DND-41 (cell line): ENCODE measurements around the gene TTC16.

ENCODE experiments used
- ATAC-seq: fragments of 200-7000 bp; cut with Tn5 transposase; 3 replicates; pipeline ENCODE4 v1.9.1; 2021; ENCODE audit warnings: low read depth; ENCODE audit not compliant: insufficient read depth
- DNase-seq: peaks from one replicate; pipeline ENCODE4 v3.0.0-alpha.2; 2020
- H2AFZ ChIP-seq: 2 replicates; pipeline ENCODE4 v1.6.0; 2012; ENCODE audit warnings: low read depth, low read length
- H3K27ac ChIP-seq: 2 replicates; pipeline ENCODE4 v1.5.1; 2012; ENCODE audit warnings: low read length, inconsistent platforms
- H3K27me3 ChIP-seq: fragments of 200-600 bp; sonication (generic); 2 replicates; pipeline ENCODE4 v1.6.0; 2012; ENCODE audit warnings: low read length, mild to moderate bottlenecking, inconsistent platforms; ENCODE audit not compliant: insufficient read depth, poor library complexity
- H3K36me3 ChIP-seq: 2 replicates; pipeline ENCODE4 v1.5.1; 2012; ENCODE audit warnings: low read length, inconsistent platforms; ENCODE audit not compliant: insufficient read depth
- H3K4me1 ChIP-seq: 2 replicates; pipeline ENCODE4 v1.5.1; 2012; ENCODE audit warnings: mild to moderate bottlenecking, low read length; ENCODE audit not compliant: insufficient read depth
- H3K4me2 ChIP-seq: 2 replicates; pipeline ENCODE4 v1.6.0; 2012; ENCODE audit warnings: mild to moderate bottlenecking, moderate library complexity, low read length, inconsistent platforms; ENCODE audit not compliant: insufficient read depth
- H3K4me3 ChIP-seq, 2 experiments: fragments of 200-600 bp in 1 of 2; shearing (Covaris generic) in 1 of 2; 2 replicates each; pipeline ENCODE4 v1.5.1; 2012 to 2016; ENCODE audit warnings: inconsistent platforms in 2 of 2, low read length in 2 of 2, mild to moderate bottlenecking in 2 of 2, low read depth in 1 of 2, moderate library complexity in 1 of 2
- H3K79me2 ChIP-seq: 2 replicates; pipeline ENCODE4 v1.6.0; 2012; ENCODE audit warnings: low read length, inconsistent platforms; ENCODE audit not compliant: insufficient read depth
- H3K9ac ChIP-seq: 2 replicates; pipeline ENCODE4 v1.6.0; 2012; ENCODE audit warnings: low read depth, mild to moderate bottlenecking, inconsistent platforms, low read length, moderate library complexity
- H3K9me3 ChIP-seq: 2 replicates; pipeline ENCODE4 v1.5.1; 2012; ENCODE audit warnings: low read length, moderate library complexity, mild to moderate bottlenecking, inconsistent platforms; ENCODE audit not compliant: insufficient read depth, severe bottlenecking
- H4K20me1 ChIP-seq: 2 replicates; pipeline ENCODE4 v1.6.0; 2012; ENCODE audit warnings: low read length; ENCODE audit not compliant: insufficient read depth
- EZH2 ChIP-seq: IDR thresholded peaks from 3 replicates; pipeline ENCODE4 v1.6.1; 2012; ENCODE audit warnings: borderline replicate concordance, low read depth, mild to moderate bottlenecking, moderate library complexity, low read length, inconsistent platforms; ENCODE audit not compliant: severe bottlenecking
- TF ChIP-seq, protein P1 (sequence below): IDR thresholded peaks from 2 replicates; pipeline ENCODE4 v1.5.1; 2012; ENCODE audit warnings: borderline replicate concordance, low read length, moderate library complexity, mild to moderate bottlenecking; ENCODE audit not compliant: poor library complexity, severe bottlenecking; ENCODE audit errors: extremely low read depth

The TTC16 gene

DNA sequence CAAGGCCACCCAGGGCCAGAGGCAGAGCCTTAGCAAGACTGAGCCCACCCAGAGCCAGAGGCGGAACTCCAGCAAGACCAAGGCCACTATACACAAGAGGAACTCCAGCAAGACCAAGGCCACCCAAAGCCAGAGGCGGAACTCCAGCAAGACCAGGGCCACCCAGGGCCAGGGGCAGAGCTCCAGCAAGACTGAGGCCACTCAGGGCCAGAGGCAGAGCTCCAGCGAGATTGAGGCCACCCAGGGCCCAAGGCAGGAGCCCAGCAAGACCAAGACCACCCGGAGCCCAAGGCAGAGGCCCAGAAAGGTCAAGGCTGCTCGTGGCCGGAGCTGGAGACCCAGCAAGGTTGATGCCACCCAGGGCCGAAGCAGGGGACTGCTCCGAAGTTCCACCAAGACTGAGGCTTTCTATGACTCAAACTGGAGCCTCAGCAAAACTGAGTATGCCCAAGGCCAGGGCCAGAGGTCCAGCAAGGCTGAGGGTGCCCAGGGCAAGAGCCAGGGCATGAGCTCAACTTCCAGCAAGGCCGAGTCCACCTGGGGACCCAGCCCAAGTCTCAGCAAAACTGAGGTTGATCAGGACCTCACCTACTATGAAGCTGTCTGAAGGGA lies 15.0 kb downstream of the TTC16 start:
- no peaks in the 10 kb centered on the region for H3K27me3 ChIP-seq
- H3K9ac ChIP-seq, result no peak overlapping the region

DNA sequence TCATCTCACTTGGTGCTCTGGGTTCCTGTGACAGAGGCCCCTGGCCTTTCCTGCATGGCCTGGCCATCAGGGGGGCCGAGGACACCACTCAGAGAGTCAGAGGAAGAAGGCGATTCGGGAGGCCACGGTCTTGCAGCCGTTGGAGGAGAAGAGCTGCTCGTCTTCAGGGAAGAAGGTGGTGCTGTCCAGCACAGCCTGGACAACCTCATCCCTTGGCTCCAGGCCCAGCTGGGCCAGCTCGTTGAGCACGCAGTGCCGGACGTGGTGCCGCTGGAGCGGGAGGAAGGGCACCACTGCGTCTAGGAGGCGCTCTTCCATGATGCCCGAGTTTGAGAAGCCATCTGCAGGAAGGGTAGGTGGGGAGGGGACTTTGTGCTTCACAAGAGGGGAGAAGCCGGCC lies 16.1 kb downstream of the TTC16 start:
- 0 out of 2 replicates have a peak, but pooled peaks cover 4% of the 10 kb centered on the region for H4K20me1 ChIP-seq
- no peak overlapping the region for H3K27ac ChIP-seq
- H3K9me3 ChIP-seq, result no peaks in the 10 kb centered on the region
- no peak overlapping the region for H2AFZ ChIP-seq
- 0 out of 2 replicates have a peak, but pooled peaks cover 2% of the 10 kb centered on the region for H3K79me2 ChIP-seq
- H3K9ac ChIP-seq, result no peak overlapping the region
- H3K4me2 ChIP-seq, result no peak overlapping the region
- H3K4me3 ChIP-seq, result no peak overlapping the region
- peaks cover 12% of the 10 kb centered on the region; the same call in 1 of the 2 replicates for H3K36me3 ChIP-seq
- no peak for ATAC-seq
- H3K27me3 ChIP-seq, result no peaks in the 10 kb centered on the region
- no peak for TF ChIP-seq EZH2
- TF ChIP-seq, protein P1, sequence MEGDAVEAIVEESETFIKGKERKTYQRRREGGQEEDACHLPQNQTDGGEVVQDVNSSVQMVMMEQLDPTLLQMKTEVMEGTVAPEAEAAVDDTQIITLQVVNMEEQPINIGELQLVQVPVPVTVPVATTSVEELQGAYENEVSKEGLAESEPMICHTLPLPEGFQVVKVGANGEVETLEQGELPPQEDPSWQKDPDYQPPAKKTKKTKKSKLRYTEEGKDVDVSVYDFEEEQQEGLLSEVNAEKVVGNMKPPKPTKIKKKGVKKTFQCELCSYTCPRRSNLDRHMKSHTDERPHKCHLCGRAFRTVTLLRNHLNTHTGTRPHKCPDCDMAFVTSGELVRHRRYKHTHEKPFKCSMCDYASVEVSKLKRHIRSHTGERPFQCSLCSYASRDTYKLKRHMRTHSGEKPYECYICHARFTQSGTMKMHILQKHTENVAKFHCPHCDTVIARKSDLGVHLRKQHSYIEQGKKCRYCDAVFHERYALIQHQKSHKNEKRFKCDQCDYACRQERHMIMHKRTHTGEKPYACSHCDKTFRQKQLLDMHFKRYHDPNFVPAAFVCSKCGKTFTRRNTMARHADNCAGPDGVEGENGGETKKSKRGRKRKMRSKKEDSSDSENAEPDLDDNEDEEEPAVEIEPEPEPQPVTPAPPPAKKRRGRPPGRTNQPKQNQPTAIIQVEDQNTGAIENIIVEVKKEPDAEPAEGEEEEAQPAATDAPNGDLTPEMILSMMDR, result no peak
- peaks cover 21% of the 10 kb centered on the region for H3K4me1 ChIP-seq
- DNase-seq, result no peak

More for the DNA sequence above, 15.0 kb downstream of the TTC16 start:
- Histone ChIP-seq H3K4me2 (no peak overlapping the region), H3K4me1 (peaks cover 19% of the 10 kb centered on the region), H3K36me3 (peaks cover 12% of the 10 kb centered on the region; the same call in 1 of the 2 replicates), H3K4me3 (no peak overlapping the region), H2AFZ (no peak overlapping the region), H3K9me3 (no peaks in the 10 kb centered on the region), H3K27ac (no peak overlapping the region), H3K79me2 (0 out of 2 replicates have a peak, but pooled peaks cover 2% of the 10 kb centered on the region), H4K20me1 (0 out of 2 replicates have a peak, but pooled peaks cover 4% of the 10 kb centered on the region)
- ATAC-seq (no peak), DNase-seq (no peak)
- TF ChIP-seq, protein P1, result no peak
- TF ChIP-seq EZH2, result no peak

DNA sequence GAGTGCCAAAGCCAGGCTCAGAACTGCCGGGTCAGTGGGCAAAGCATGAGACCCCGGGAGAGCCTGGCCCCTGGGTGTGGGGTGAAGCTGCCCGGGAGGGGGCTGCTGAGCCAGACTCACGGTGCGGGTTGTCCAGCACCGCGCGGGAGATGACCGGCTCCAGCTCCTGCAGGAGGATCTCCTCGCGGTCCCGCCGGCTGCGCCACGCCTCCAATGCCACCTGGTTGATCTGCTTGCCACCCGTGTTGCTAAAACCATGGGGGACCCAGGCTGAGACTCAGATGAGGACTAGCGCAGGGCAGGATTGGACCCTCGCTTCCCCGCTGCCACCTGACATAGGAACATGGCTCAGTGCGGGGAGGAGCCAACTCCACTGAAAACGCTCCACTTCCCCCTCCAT lies 16.6 kb downstream of the TTC16 start:
- Histone ChIP-seq H3K9ac (no peak overlapping the region), H4K20me1 (0 out of 2 replicates have a peak, but pooled peaks cover 4% of the 10 kb centered on the region), H3K4me1 (peaks cover 21% of the 10 kb centered on the region), H3K4me2 (no peak overlapping the region), H3K36me3 (peaks cover 12% of the 10 kb centered on the region; the same call in 1 of the 2 replicates), H3K79me2 (0 out of 2 replicates have a peak, but pooled peaks cover 2% of the 10 kb centered on the region), H3K9me3 (no peaks in the 10 kb centered on the region), H3K4me3 (no peak overlapping the region), H3K27ac (no peak overlapping the region), H3K27me3 (no peaks in the 10 kb centered on the region), H2AFZ (no peak overlapping the region)
- DNase-seq, result no peak
- no peak for ATAC-seq
- TF ChIP-seq, protein P1, result no peak
- no peak for TF ChIP-seq EZH2
